IMR-90 (cell line): ENCODE measurements around the gene NAA38. TPM values are rescaled to one million over a fixed set of nuclear protein-coding genes. Genes with fewer than 3 reads are reported as not detected.

Experiments
- ATAC-seq: fragments of 200-7000 bp; cut with Tn5 transposase; 2 replicates; pipeline ENCODE4 v1.9.1; 2020; ENCODE audit warnings: low read depth, mild to moderate bottlenecking, moderate library complexity
- BruUV-seq: library from RNA; stranded (reverse); fragments of 400-500 nt; replicated peaks from 2 replicates; lab custom pipeline; 2021; lab: Mats Ljungman, UMichigan
- CTCF ChIA-PET: fragments of 300-600 bp; formaldehyde crosslinking; extraction: SDS; loops from one replicate; lab custom pipeline; 2021; ENCODE audit warnings: antibody characterized with exemption; lab: Yijun Ruan, JAX
- POLR2A ChIA-PET: fragments of 300-600 bp; sonication (Branson Sonifier 250); formaldehyde crosslinking; loops from one replicate; lab custom pipeline; 2022; ENCODE audit warnings: antibody characterized with exemption; ENCODE audit not compliant: unreplicated experiment; lab: Charles Lee
- DNase-seq: peaks from one replicate; pipeline ENCODE4 v3.0.0; 2013
- H2AFZ ChIP-seq: replicated peaks from 2 replicates; pipeline ENCODE3; 2013; ENCODE audit warnings: low read length, mild to moderate bottlenecking; ENCODE audit not compliant: poor library complexity
- H2AK5ac ChIP-seq: 2 replicates; pipeline ENCODE4 v1.6.1; 2013; ENCODE audit warnings: low read depth, low read length, inconsistent platforms
- H2AK9ac ChIP-seq: replicated peaks from 2 replicates; pipeline ENCODE3; 2013; ENCODE audit warnings: mild to moderate bottlenecking, low read depth, low read length, moderate library complexity; ENCODE audit not compliant: poor library complexity
- H2BK120ac ChIP-seq: 2 replicates; pipeline ENCODE4 v1.6.1; 2013; ENCODE audit warnings: low read depth, low read length, inconsistent platforms
- H2BK15ac ChIP-seq: 3 replicates; pipeline ENCODE4 v1.6.1; 2013; ENCODE audit warnings: low read depth, low read length, inconsistent platforms
- H2BK20ac ChIP-seq: 2 replicates; pipeline ENCODE4 v1.6.1; 2013; ENCODE audit warnings: low read depth, mild to moderate bottlenecking, inconsistent platforms, low read length, moderate library complexity
- H2BK5ac ChIP-seq: 2 replicates; pipeline ENCODE4 v1.6.1; 2013; ENCODE audit warnings: mild to moderate bottlenecking, low read depth, low read length, inconsistent platforms; ENCODE audit not compliant: poor library complexity, severe bottlenecking
- H3K14ac ChIP-seq: replicated peaks from 2 replicates; pipeline ENCODE4 v1.6.1; 2013; ENCODE audit warnings: low read depth, low read length, inconsistent platforms
- H3K18ac ChIP-seq: 2 replicates; pipeline ENCODE4 v1.6.1; 2013; ENCODE audit warnings: low read depth, low read length, control low read depth
- H3K23ac ChIP-seq: 2 replicates; pipeline ENCODE4 v1.6.1; 2013; ENCODE audit warnings: low read depth, low read length, inconsistent platforms
- H3K27ac ChIP-seq: 2 replicates; pipeline ENCODE4 v1.5.1; 2013; ENCODE audit warnings: mild to moderate bottlenecking, control low read depth, low read length; ENCODE audit not compliant: insufficient read depth
- H3K27me3 ChIP-seq: 2 replicates; pipeline ENCODE4 v1.6.1; 2013; ENCODE audit warnings: low read length; ENCODE audit not compliant: control insufficient read depth, insufficient read depth
- H3K36me3 ChIP-seq: 2 replicates; pipeline ENCODE4 v1.6.1; 2013; ENCODE audit warnings: low read length, mixed read lengths; ENCODE audit not compliant: control insufficient read depth, insufficient read depth
- H3K4ac ChIP-seq: 2 replicates; pipeline ENCODE4 v1.6.1; 2013; ENCODE audit warnings: low read depth, low read length, inconsistent platforms
- H3K4me1 ChIP-seq: 2 replicates; pipeline ENCODE4 v1.6.1; 2013; ENCODE audit warnings: low read length, mixed read lengths; ENCODE audit not compliant: control insufficient read depth, insufficient read depth
- H3K4me2 ChIP-seq: 2 replicates; pipeline ENCODE4 v1.6.1; 2013; ENCODE audit warnings: low read depth, mild to moderate bottlenecking, control low read depth, low read length, moderate library complexity
- H3K4me3 ChIP-seq: 2 replicates; pipeline ENCODE4 v1.5.1; 2013; ENCODE audit warnings: low read depth, mild to moderate bottlenecking, control low read depth, low read length, moderate library complexity; ENCODE audit not compliant: insufficient read depth
- H3K56ac ChIP-seq: 2 replicates; pipeline ENCODE4 v1.6.1; 2013; ENCODE audit warnings: low read length, inconsistent platforms; ENCODE audit not compliant: insufficient read depth; ENCODE audit errors: extremely low read depth
- H3K79me1 ChIP-seq, 2 experiments: 2 replicates each; pipeline ENCODE4 v1.6.1; 2013; ENCODE audit warnings: low read length in 2 of 2, inconsistent platforms in 1 of 2, low read depth in 1 of 2
- H3K9ac ChIP-seq: 2 replicates; pipeline ENCODE4 v1.6.1; 2013; ENCODE audit warnings: low read depth, low read length, control low read depth
- H3K9me1 ChIP-seq: 2 replicates; pipeline ENCODE4 v1.6.1; 2013; ENCODE audit warnings: low read length, inconsistent platforms; ENCODE audit not compliant: insufficient read depth
- H3K9me3 ChIP-seq: 2 replicates; pipeline ENCODE4 v1.6.1; 2013; ENCODE audit warnings: low read length; ENCODE audit not compliant: control insufficient read depth, insufficient read depth
- H4K20me1 ChIP-seq: 2 replicates; pipeline ENCODE4 v1.6.1; 2013; ENCODE audit warnings: low read length, inconsistent platforms; ENCODE audit not compliant: insufficient read depth
- H4K5ac ChIP-seq: 2 replicates; pipeline ENCODE4 v1.6.1; 2013; ENCODE audit warnings: mild to moderate bottlenecking, low read depth, low read length, control low read depth
- H4K8ac ChIP-seq, 2 experiments: 2 replicates each; pipeline ENCODE4 v1.6.1; 2013; ENCODE audit warnings: low read depth in 2 of 2, low read length in 2 of 2, control low read depth in 1 of 2, inconsistent platforms in 1 of 2
- H4K91ac ChIP-seq: 2 replicates; pipeline ENCODE4 v1.6.1; 2013; ENCODE audit warnings: low read depth, low read length, inconsistent platforms; ENCODE audit not compliant: insufficient read depth
- FOS ChIP-seq: fragments of 150-350 bp; IDR thresholded peaks from 2 replicates; pipeline ENCODE4 v1.6.1; 2016; ENCODE audit warnings: low read depth, low read length
- MAFK ChIP-seq: IDR thresholded peaks from 2 replicates; pipeline ENCODE4 v1.6.1; 2012; ENCODE audit warnings: low read depth, low read length, improper control_type of control experiment
- NFE2L2 ChIP-seq: fragments of 150-350 bp; IDR thresholded peaks from 2 replicates; pipeline ENCODE4 v1.6.1; 2016; ENCODE audit warnings: low read depth, mild to moderate bottlenecking, low read length
- RFX5 ChIP-seq: IDR thresholded peaks from 2 replicates; pipeline ENCODE4 v1.8.0; 2012; ENCODE audit warnings: low read depth, mild to moderate bottlenecking, low read length, moderate library complexity
- WGBS, 2 experiments: methylation state at CpG; one replicate each; pipeline versions ENCODE4 v1.1.5 to v1.1.7; 2013; ENCODE audit warnings: missing lambda C conversion rate in 2 of 2; ENCODE audit not compliant: insufficient read length in 1 of 2; ENCODE audit errors: extremely low coverage in 2 of 2; 5-methylcytosine and 5-hydroxymethylcytosine counted together
- dilution Hi-C: fragments of 300-500 bp; cut with HindIII; formaldehyde crosslinking; loops from one replicate; pipeline ENCODE4 v1.14.3; 2018; ENCODE audit warnings: low sequenced_read_pairs; ENCODE audit not compliant: unreplicated experiment
- in situ Hi-C: fragments of 300-500 bp; cut with MboI; formaldehyde crosslinking; loops from 3 replicates; pipeline ENCODE4 v1.14.3; 2019; ENCODE audit warnings: low sequenced_read_pairs, inconsistent platforms, mixed read lengths
- intact Hi-C: fragments of 100-400 bp; cut with micrococcal nuclease; formaldehyde crosslinking; loops from 2 replicates; pipeline ENCODE4 v1.10.0; 2022
- polyA plus RNA-seq, 3 experiments: library from polyadenylated mRNA; depleted of rRNA; stranded (reverse); fragments of >200 nt; gene quantifications; 2 replicates each; pipeline ENCODE4 v1.2.3, GENCODE V29; 2012; ENCODE audit warnings: low replicate concordance in 1 of 3
- total RNA-seq: library from RNA; depleted of rRNA; stranded (reverse); fragments of >200 nt; gene quantifications from 2 replicates; pipeline ENCODE4 v1.2.3, GENCODE V29; 2012

The NAA38 gene
- total and polyA plus RNA-seq, 2 of the 4 experiments (the other 2 are of a cell fraction) = 40.7 to 76.8 TPM

- TF ChIP-seq MAFK = no peak
These were observed 6.5 kb downstream of the NAA38 start (continued) for GRCh38 chr17:7850701-7851437.

- ATAC-seq (no peak), DNase-seq (no peak)
- Histone ChIP-seq H3K4me1 (peaks cover 7% of the 10 kb centered on the region), H3K27ac (no peak overlapping the region), H3K23ac (no peak overlapping the region), H2AFZ (no peak overlapping the region), H3K9ac (no peak overlapping the region), H3K18ac (no peak overlapping the region), H4K20me1 (peaks cover 42% of the 10 kb centered on the region), H3K4me3 (no peak overlapping the region), H4K8ac (no peak overlapping the region), H3K56ac (no peak overlapping the region), H3K79me1 (peaks cover 14 to 40% of the 10 kb centered on the region in 2 experiments), H2BK5ac (no peak overlapping the region), H2BK15ac (no peak overlapping the region), H2BK120ac (no peak overlapping the region), H3K27me3 (no peaks in the 10 kb centered on the region), H4K5ac (no peak overlapping the region), H2AK5ac (no peak overlapping the region), H3K4ac (no peak overlapping the region), H2AK9ac (no peak overlapping the region), H3K36me3 (peaks cover 67% of the 10 kb centered on the region), H3K14ac (no peak overlapping the region), H3K9me1 (no peaks in the 10 kb centered on the region), H4K91ac (no peak overlapping the region), H3K9me3 (no peaks in the 10 kb centered on the region), H3K4me2 (no peak overlapping the region), H2BK20ac (no peak overlapping the region)
- WGBS, 2 experiments = 86% methylated on average over 6 of the region's 12 CpGs; no CpG with 5 or more reads in 1 of the 2 experiments
- POLR2A ChIA-PET = no interaction called here
- CTCF ChIA-PET = interaction anchor here (1.2 kb wide), 1 partner anchor 11 kb away, joined by 3 read pairs; no protein-coding TSS in a partner anchor
- no TSS peak for BruUV-seq
- dilution Hi-C loops = no loop called here
- TF ChIP-seq RFX5 (no peak), FOS (no peak), NFE2L2 (no peak)
- in situ Hi-C loops = no loop called here
- intact Hi-C loops = no loop called here
These were observed 7.4 kb downstream of the NAA38 start for GRCh38 chr17:7849751-7850504.
